Fibroblast of pulmonary artery (primary cell): ENCODE results near the gene HOXA4.
A peak's percentile ranks its signal among the peaks of the same experiment; 100 is the strongest.

Experiments used
- DNase-seq: peaks from one replicate; pipeline ENCODE4 v3.0.0-alpha.2; 2010; ENCODE audit warnings: low read depth
- H3K4me3 ChIP-seq: replicated peaks from 2 replicates; pipeline ENCODE4 v1.5.1; 2011; ENCODE audit warnings: low read depth, mild to moderate bottlenecking, control low read depth, low read length, moderate library complexity
- CTCF ChIP-seq: IDR thresholded peaks from 2 replicates; pipeline ENCODE4 v1.5.1; 2011; ENCODE audit warnings: mild to moderate bottlenecking, control low read depth, low read length, inconsistent platforms; ENCODE audit errors: missing control alignments

HOXA4 gene

DNA sequence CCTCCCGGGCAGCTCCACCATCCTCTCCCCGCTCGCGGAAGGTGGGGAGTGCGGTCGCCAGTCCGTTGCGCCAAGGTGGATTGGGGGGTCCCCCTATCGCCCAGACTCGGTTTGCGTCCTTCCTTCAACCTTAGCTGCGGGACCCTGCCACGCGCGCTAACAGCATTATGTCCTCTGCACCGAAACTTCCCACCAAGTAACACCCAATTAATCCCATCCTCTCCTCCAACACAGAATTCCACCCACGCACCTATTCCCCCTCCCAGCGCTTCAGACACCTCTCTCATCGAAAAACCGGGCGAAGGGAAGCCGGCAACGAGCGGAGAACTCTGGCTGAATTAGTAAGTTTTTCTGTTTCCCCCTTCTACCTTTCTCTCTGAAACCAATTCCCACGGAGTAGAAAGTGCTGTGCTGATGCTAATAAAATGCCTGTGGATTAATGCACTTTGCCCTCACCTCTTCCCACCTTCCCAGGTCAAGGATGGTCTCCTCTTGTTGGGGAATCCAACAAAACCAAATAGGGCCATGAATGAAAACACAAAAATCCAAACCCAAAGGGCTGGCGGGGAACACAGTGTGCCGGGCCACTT is 20.9 kb upstream of the HOXA4 start:
- no peak for DNase-seq
- no peak for TF ChIP-seq CTCF
- peak overlapping the region; percentile 38 for H3K4me3 ChIP-seq

- DNase-seq = peak; percentile 66
- H3K4me3 ChIP-seq = peak overlapping the region; percentile 38
- TF ChIP-seq CTCF = peak; percentile 51
Observed at GRCh38 chr7:27150568-27151340, 20.2 kb upstream of the HOXA4 start.

- DNase-seq = no peak
- no peak for TF ChIP-seq CTCF
- no peak overlapping the region for H3K4me3 ChIP-seq
Observed at GRCh38 chr7:27149842-27150567, 19.4 kb upstream of the HOXA4 start.

DNA sequence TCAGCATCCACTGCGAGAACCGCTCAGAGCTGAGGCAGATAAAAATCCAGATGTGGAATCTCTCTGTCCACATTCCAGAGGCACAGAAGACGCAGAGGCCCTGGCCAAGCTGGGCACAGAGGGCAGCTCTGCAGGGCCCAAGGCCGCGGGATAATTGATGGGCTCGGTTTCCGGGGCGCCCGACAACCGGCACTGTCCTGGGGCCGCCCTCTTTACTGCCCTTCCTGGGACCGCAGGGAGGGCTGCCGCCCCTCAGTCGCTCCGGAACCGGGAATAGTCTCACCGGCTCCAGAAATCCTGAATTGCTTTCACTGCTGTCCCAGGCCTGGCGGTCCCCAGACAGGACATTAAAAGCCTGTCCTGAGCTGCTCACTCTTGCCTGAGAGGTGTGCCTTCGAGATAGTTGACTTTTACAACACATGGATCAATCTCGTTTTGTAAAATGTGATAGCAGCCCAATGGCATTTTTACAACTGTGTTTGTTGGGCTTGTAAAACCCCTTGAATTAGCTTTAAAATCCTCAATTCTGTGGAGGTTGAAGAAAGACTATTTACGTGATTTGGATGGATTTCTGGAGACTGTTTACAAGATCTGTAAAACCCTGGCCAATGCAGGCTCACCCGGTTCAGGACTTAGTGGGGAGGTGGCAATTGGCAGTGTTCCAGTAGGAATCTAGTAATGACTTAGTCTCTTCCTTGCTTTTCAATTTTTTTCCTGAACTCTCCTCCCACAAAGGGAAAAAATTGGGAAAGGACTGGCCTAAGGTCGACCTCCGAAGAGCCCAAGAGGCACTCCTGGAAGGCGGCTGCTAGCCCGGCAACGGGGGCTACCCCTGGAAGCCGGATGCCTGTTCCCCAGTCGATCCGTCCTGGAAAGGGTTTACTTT is 18.4 kb upstream of the HOXA4 start:
- DNase-seq = no peak
- TF ChIP-seq CTCF = no peak
- no peak overlapping the region for H3K4me3 ChIP-seq

- DNase-seq = no peak
- H3K4me3 ChIP-seq = no peak overlapping the region
- TF ChIP-seq CTCF = no peak
Observed at GRCh38 chr7:27148031-27148755, 17.6 kb upstream of the HOXA4 start.
